ENCODE measurements around the gene NAT10. TPM values are rescaled to one million over a fixed set of nuclear protein-coding genes. Genes with fewer than 3 reads are reported as not detected.

The NAT10 gene
- total and polyA plus RNA-seq, 2 experiments from 2014 or later = 19.4 to 23.6 TPM

DNA sequence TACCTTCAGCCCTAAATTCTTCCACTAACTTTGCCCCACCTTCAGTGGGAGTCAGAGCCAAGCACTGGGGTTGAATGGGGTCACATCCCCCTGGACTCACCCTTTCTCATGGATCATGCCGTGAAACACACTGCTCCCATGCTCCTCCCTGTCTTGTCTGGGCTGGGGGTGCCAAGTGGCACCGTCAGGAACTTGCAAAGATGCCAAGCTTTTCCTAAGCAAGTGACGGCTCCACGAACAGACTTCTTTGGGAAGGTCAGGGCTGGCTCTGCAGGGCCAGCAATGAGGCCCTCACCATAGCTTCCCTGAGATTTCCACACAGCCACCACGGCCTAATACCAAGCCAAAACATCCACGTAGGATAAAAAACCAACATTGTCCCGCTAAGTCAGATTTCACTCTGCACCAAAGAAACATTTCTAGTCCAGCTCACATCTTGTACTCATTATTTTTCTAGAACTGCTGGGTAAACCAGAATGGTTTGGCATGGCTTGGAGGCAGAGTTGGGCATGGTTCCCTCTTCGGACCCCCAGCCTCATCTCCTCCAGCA, 76.5 kb downstream of the NAT10 start:
- TF ChIP-seq, protein P1, sequence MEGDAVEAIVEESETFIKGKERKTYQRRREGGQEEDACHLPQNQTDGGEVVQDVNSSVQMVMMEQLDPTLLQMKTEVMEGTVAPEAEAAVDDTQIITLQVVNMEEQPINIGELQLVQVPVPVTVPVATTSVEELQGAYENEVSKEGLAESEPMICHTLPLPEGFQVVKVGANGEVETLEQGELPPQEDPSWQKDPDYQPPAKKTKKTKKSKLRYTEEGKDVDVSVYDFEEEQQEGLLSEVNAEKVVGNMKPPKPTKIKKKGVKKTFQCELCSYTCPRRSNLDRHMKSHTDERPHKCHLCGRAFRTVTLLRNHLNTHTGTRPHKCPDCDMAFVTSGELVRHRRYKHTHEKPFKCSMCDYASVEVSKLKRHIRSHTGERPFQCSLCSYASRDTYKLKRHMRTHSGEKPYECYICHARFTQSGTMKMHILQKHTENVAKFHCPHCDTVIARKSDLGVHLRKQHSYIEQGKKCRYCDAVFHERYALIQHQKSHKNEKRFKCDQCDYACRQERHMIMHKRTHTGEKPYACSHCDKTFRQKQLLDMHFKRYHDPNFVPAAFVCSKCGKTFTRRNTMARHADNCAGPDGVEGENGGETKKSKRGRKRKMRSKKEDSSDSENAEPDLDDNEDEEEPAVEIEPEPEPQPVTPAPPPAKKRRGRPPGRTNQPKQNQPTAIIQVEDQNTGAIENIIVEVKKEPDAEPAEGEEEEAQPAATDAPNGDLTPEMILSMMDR (IDR thresholded peaks at IDR 0.05; ENCODE audit: low read depth, low read length) = no peak
- no peak for DNase-seq (ENCODE audit: low read depth in 1 of 2, low spot score in 1 of 2)
- Histone ChIP-seq H3K36me3 (peaks cover 4% of the 10 kb centered on the region), H3K4me3 (no peak overlapping the region), H3K27me3 (no peaks in the 10 kb centered on the region), H3K27ac (no peak overlapping the region), H3K9me3 (ENCODE audit: low read depth) (no peaks in the 10 kb centered on the region), H3K4me1 (ENCODE audit: low read depth) (peaks cover 5% of the 10 kb centered on the region)

DNA sequence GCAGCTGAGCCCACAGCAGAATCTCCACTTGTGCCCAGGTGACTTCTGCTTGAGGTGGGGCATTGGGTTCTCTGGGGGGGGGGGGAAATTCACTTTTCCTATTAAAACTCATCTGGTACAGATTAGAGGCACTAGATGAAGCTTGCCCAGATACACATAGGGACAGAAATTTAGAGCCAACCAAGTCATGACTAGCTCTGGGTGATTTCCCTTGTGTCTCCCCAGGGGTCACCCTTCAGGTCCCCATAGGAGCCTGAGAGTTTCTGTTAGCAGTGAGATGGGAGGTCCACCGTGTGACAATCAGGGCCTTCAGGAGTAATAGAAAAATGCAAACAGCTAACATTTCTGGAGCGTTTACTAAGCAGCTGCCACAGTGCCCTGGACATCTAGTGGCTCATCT, 77.0 kb downstream of the NAT10 start:
- H3K4me3 ChIP-seq = no peak overlapping the region
- peaks cover 5% of the 10 kb centered on the region for H3K4me1 ChIP-seq (ENCODE audit: low read depth)
- H3K9me3 ChIP-seq (ENCODE audit: low read depth) = no peaks in the 10 kb centered on the region
- no peaks in the 10 kb centered on the region for H3K27me3 ChIP-seq
- no peak for DNase-seq (ENCODE audit: low read depth in 1 of 2, low spot score in 1 of 2)
- H3K36me3 ChIP-seq = peaks cover 4% of the 10 kb centered on the region
- H3K27ac ChIP-seq = no peak overlapping the region
- TF ChIP-seq, protein P1 (IDR thresholded peaks at IDR 0.05; ENCODE audit: low read depth, low read length) = no peak

DNA sequence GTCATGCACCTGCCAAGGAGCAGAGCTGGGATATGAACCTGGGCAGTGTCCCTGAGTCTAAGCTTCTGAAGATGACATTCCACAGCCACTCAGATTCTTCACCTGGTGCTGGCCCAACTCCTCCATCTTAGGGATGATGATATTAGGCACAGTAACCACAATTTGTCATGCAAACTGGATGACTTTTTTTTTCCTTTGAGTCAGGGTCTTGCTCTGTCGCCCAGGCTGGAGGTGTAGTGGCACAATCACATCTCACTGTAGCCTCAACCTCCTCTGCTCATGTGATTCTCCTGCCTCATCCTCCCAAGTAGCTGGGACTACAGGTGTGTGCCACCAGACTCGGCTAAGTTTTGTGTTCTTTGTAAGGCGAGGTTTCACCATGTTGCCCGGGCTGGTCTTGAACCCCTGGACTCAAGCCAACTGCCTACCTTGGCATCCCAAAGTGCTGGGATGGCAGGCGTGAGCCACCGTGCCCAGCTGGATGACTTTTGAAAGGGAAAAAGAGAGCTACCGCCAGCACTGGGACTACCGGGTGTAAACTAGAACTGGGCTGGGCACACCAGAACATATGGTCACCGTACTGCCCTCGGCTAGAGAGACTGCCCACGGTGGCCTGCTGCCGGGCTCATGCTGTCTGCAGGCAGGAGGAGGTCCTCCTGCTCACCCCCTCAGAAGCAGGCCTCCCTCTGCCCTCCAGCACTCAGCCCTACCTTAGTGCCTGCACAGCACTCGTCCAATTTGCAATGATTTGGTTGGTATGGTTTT, 77.7 kb downstream of the NAT10 start:
- Histone ChIP-seq H3K27ac (no peak overlapping the region), H3K9me3 (ENCODE audit: low read depth) (no peaks in the 10 kb centered on the region), H3K36me3 (peaks cover 4% of the 10 kb centered on the region), H3K27me3 (no peaks in the 10 kb centered on the region), H3K4me1 (ENCODE audit: low read depth) (peaks cover 6% of the 10 kb centered on the region), H3K4me3 (no peak overlapping the region)
- no peak for DNase-seq (ENCODE audit: low read depth in 1 of 2, low spot score in 1 of 2)
- TF ChIP-seq, protein P1 (IDR thresholded peaks at IDR 0.05; ENCODE audit: low read depth, low read length) = no peak

DNA sequence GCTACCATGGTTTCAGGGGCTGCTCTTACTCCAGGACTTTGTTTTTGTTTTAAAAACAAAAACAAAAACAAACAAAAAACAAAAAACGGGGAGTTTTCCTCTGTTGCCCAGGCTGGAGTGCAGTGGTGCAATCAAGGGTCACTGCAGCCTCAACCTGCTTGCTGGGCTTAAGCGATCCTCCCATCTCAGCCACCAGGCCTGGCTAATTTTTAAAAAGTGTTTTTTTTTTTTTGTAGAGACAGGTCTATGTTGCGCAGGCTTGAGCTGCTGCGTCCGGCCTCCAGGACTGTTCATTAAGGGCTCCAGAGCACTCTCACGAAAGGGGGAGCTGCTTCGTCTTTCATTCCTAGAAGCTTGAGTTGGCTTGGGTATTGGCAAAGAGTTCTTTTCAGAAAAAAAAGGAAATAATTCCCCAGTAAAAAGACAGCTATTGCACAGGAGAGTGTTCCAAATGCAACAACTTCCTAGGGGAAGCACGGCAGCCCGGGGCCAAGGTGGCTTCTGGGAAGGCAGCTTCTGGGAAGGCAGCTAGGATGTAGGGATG, 78.5 kb downstream of the NAT10 start:
- H3K4me3 ChIP-seq = no peak overlapping the region
- DNase-seq (ENCODE audit: low read depth in 1 of 2, low spot score in 1 of 2) = no peak
- TF ChIP-seq, protein P1 (IDR thresholded peaks at IDR 0.05; ENCODE audit: low read depth, low read length) = no peak

DNA sequence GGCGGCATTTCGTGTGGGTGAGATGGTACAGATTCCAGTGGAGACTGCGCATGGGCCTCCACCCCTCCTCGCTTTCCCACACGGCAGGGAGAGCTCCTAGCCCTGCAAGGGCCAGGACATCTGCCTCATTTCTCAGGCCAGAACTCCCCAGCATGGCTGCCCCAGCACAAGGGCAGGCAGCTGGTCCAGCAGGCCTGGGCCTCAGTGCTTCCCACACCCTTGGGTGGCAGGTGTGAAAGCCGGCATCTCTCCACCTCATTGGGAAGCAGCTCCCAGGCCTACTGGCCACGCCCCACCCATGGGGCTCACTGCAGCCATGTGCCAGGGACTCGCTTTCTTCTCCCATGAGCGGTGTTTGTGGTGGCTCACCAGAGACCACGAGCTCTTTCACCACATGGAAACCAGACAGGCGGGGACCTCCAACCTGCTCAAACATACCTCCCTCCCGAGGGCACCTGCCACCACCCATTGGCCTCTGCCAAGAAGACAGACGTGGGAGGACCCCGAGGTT, 79.1 kb downstream of the NAT10 start:
- Histone ChIP-seq H3K4me3 (no peak overlapping the region), H3K27me3 (no peaks in the 10 kb centered on the region), H3K27ac (no peak overlapping the region), H3K9me3 (ENCODE audit: low read depth) (no peaks in the 10 kb centered on the region), H3K4me1 (ENCODE audit: low read depth) (peaks cover 17% of the 10 kb centered on the region), H3K36me3 (peaks cover 4% of the 10 kb centered on the region)
- no peak for DNase-seq (ENCODE audit: low read depth in 1 of 2, low spot score in 1 of 2)
- TF ChIP-seq, protein P1 (IDR thresholded peaks at IDR 0.05; ENCODE audit: low read depth, low read length) = no peak

More for the DNA sequence above, 78.5 kb downstream of the NAT10 start:
- Histone ChIP-seq H3K4me1 (ENCODE audit: low read depth) (peaks cover 14% of the 10 kb centered on the region), H3K27me3 (no peaks in the 10 kb centered on the region), H3K27ac (no peak overlapping the region), H3K9me3 (ENCODE audit: low read depth) (no peaks in the 10 kb centered on the region), H3K36me3 (peaks cover 4% of the 10 kb centered on the region)

All from cardiac muscle cell (in vitro differentiated cells and primary cell).